Left renal pelvis (tissue), 4 donors: ENCODE measurements around the gene PAM. TPM values are rescaled to one million over a fixed set of nuclear protein-coding genes. Genes with fewer than 3 reads are reported as not detected.
"Not testable (repeated sequence)": the region's sequence is repeated elsewhere in the genome, so short reads cannot be mapped to it uniquely, and the experiment has no call there.

ENCODE experiments used
- DNase-seq, 4 donors: peaks; one replicate each; pipeline ENCODE4 v3.0.0-alpha.2; 2013; ENCODE audit warnings: low read depth in 4 of 4, low spot score in 3 of 4
- polyA plus RNA-seq, 4 donors: library from polyadenylated mRNA; unstranded; fragments of 120-200 nt; gene quantifications; one replicate each; pipeline ENCODE4 v1.2.1, GENCODE V29; 2013; ENCODE audit not compliant: insufficient read length in 4 of 4

Gene PAM
- polyA plus RNA-seq, 4 donors = 182 to 323 (median 259) TPM

GRCh38 chr5:102974177-102974576, 219.1 kb downstream of the PAM start:
- no peak for DNase-seq

GRCh38 chr5:102975045-102975444, 219.9 kb downstream of the PAM start:
- DNase-seq = no peak

- no peak for DNase-seq
These were observed 220.5 kb downstream of the PAM start for GRCh38 chr5:102975457-102976182.

- no peak for DNase-seq
These were observed 227.0 kb downstream of the PAM start for GRCh38 chr5:102981957-102982635.

GRCh38 chr5:102986074-102986473, 231.0 kb downstream of the PAM start:
- no peak for DNase-seq

- DNase-seq = no peak
These were observed 233.4 kb downstream of the PAM start for GRCh38 chr5:102988459-102988858.

GRCh38 chr5:102991802-102992201, 236.7 kb downstream of the PAM start:
- no peak for DNase-seq

- DNase-seq = no peak
These were observed 241.0 kb downstream of the PAM start for GRCh38 chr5:102996011-102996575.

- DNase-seq = no peak
These were observed 243.1 kb downstream of the PAM start for GRCh38 chr5:102998224-102998623.

GRCh38 chr5:102999191-102999590, 244.1 kb downstream of the PAM start:
- DNase-seq = no peak

GRCh38 chr5:102999621-103000020, 244.5 kb downstream of the PAM start:
- DNase-seq = not testable (repeated sequence)

- DNase-seq = no peak
These were observed 245.0 kb downstream of the PAM start for GRCh38 chr5:103000089-103000488.

- DNase-seq = no peak
These were observed 248.8 kb downstream of the PAM start for GRCh38 chr5:103003872-103004271.

GRCh38 chr5:103005276-103005675, 250.2 kb downstream of the PAM start:
- DNase-seq = no peak

GRCh38 chr5:103006921-103007320, 251.8 kb downstream of the PAM start:
- DNase-seq = no peak

- no peak for DNase-seq
These were observed 255.1 kb downstream of the PAM start for GRCh38 chr5:103010168-103010567.

GRCh38 chr5:103013933-103014552, 258.9 kb downstream of the PAM start:
- DNase-seq = no peak

- no peak for DNase-seq
These were observed 259.9 kb downstream of the PAM start for GRCh38 chr5:103014983-103015382.

GRCh38 chr5:103016167-103016566, 261.1 kb downstream of the PAM start:
- DNase-seq = no peak

- DNase-seq = no peak
These were observed 264.7 kb downstream of the PAM start for GRCh38 chr5:103019804-103020203.

- no peak for DNase-seq
These were observed 266.2 kb downstream of the PAM start for GRCh38 chr5:103021314-103021713.

- no peak for DNase-seq
These were observed 272.2 kb downstream of the PAM start for GRCh38 chr5:103027267-103027666.
